ENCODE results near the gene TMEM198. TPM values are rescaled to one million over a fixed set of nuclear protein-coding genes. Genes with fewer than 3 reads are reported as not detected.

TMEM198 gene
- polyA plus RNA-seq, 1 donor (not counting 4 experiments of a cell fraction or from before 2014, with no cell fraction given), result 0.81 TPM

GRCh38 chr2:219530048-219530963 is 13.5 kb upstream of the TMEM198 start:
- Histone ChIP-seq H3K36me3 (ENCODE audit: control insufficient read depth in 2 of 2, extremely low read depth in 1 of 2, insufficient read depth in 2 of 2, low read length in 2 of 2) (no peaks in the 10 kb centered on the region), H3K79me2 (ENCODE audit: control insufficient read depth, insufficient read depth, low read length) (no peaks in the 10 kb centered on the region), H3K27me3 (ENCODE audit: control insufficient read depth, extremely low read depth, insufficient read depth, low read length) (peaks cover 50% of the 10 kb centered on the region), H3K4me2 (ENCODE audit: control insufficient read depth, extremely low read depth, insufficient read depth, low read depth, low read length) (peak overlapping the region; percentile 28), H3K4me1 (ENCODE audit: control insufficient read depth, extremely low read depth, insufficient read depth, low read length) (no peaks in the 10 kb centered on the region), H2AFZ (ENCODE audit: control insufficient read depth, low read length) (no peak overlapping the region), H3K27ac (ENCODE audit: control insufficient read depth, insufficient read depth, low read length) (no peak overlapping the region), H4K20me1 (ENCODE audit: control insufficient read depth, extremely low read depth, insufficient read depth, low read length) (peaks cover 3% of the 10 kb centered on the region), H3K9me1 (ENCODE audit: control insufficient read depth, extremely low read depth, insufficient read depth, low read length) (no peaks in the 10 kb centered on the region), H3K9ac (ENCODE audit: control insufficient read depth, extremely low read depth, insufficient read depth, low read length) (no peak overlapping the region), H3K9me3 (ENCODE audit: control insufficient read depth, low read depth, low read length) (no peaks in the 10 kb centered on the region), H3K4me3 (ENCODE audit: control insufficient read depth in 2 of 3, extremely low read depth in 1 of 3, insufficient read depth in 2 of 3, low read depth in 1 of 3, low read length in 3 of 3) (no peak overlapping the region)
- FAIRE-seq (peak; percentile 56), DNase-seq (ENCODE audit: low read depth, low spot score) (no peak)
- dilution Hi-C loops (cut with MboI; ENCODE audit: extremely low pct_ligation_motif_present, low sequenced_read_pairs), result no loop called here
- TF ChIP-seq, protein P1, sequence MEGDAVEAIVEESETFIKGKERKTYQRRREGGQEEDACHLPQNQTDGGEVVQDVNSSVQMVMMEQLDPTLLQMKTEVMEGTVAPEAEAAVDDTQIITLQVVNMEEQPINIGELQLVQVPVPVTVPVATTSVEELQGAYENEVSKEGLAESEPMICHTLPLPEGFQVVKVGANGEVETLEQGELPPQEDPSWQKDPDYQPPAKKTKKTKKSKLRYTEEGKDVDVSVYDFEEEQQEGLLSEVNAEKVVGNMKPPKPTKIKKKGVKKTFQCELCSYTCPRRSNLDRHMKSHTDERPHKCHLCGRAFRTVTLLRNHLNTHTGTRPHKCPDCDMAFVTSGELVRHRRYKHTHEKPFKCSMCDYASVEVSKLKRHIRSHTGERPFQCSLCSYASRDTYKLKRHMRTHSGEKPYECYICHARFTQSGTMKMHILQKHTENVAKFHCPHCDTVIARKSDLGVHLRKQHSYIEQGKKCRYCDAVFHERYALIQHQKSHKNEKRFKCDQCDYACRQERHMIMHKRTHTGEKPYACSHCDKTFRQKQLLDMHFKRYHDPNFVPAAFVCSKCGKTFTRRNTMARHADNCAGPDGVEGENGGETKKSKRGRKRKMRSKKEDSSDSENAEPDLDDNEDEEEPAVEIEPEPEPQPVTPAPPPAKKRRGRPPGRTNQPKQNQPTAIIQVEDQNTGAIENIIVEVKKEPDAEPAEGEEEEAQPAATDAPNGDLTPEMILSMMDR (optimal IDR thresholded peaks at IDR 0.05 in 1 of 3, IDR thresholded peaks at IDR 0.05 in 1 of 3, conservative IDR thresholded peaks at IDR 0.05 in 1 of 3; ENCODE audit: extremely low read depth in 1 of 3, insufficient read depth in 2 of 3, low read length in 3 of 3), result peak; percentile 91 to 97 (median 93)
- TF ChIP-seq EZH2 (IDR thresholded peaks at IDR 0.05; ENCODE audit: low read length), result peak; percentile 18

DNA sequence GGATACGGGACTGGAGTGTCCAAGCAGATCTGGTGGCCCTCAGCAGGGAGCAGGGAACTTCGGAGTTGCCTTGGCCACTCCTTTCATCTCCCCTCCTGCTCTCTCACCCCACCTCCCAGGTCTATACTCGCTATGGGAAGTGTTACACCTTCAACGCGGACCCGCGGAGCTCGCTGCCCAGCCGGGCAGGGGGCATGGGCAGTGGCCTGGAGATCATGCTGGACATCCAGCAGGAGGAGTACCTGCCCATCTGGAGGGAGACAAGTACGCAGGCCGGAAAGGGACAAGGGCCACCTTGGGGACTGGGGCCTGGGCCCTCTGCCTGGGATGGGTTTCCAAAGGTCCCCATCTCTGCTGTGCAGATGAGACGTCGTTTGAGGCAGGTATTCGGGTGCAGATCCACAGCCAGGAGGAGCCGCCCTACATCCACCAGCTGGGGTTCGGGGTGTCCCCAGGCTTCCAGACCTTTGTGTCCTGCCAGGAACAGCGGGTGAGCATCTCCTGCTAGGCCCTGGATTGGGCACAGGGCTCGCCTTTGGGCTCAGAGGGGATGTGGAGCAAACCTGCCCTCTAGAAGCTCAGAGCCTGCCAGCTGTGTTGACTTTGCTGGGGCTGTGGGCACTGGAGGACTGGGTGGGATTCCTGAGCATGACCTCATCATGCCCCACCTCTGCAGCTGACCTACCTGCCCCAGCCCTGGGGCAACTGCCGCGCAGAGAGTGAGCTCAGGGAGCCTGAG is 12.0 kb upstream of the TMEM198 start:
- no peak overlapping the region for H3K27ac ChIP-seq (ENCODE audit: control insufficient read depth, insufficient read depth, low read length)
- no peak overlapping the region for H3K9ac ChIP-seq (ENCODE audit: control insufficient read depth, extremely low read depth, insufficient read depth, low read length)
- H3K36me3 ChIP-seq (ENCODE audit: control insufficient read depth in 2 of 2, extremely low read depth in 1 of 2, insufficient read depth in 2 of 2, low read length in 2 of 2), result no peaks in the 10 kb centered on the region
- no peak overlapping the region for H3K4me3 ChIP-seq (ENCODE audit: control insufficient read depth in 2 of 3, extremely low read depth in 1 of 3, insufficient read depth in 2 of 3, low read depth in 1 of 3, low read length in 3 of 3)
- H3K9me1 ChIP-seq (ENCODE audit: control insufficient read depth, extremely low read depth, insufficient read depth, low read length), result no peaks in the 10 kb centered on the region
- H3K27me3 ChIP-seq (ENCODE audit: control insufficient read depth, extremely low read depth, insufficient read depth, low read length), result peaks cover 35% of the 10 kb centered on the region
- H3K9me3 ChIP-seq (ENCODE audit: control insufficient read depth, low read depth, low read length), result no peaks in the 10 kb centered on the region
- no peak overlapping the region for H2AFZ ChIP-seq (ENCODE audit: control insufficient read depth, low read length)
- no peaks in the 10 kb centered on the region for H3K79me2 ChIP-seq (ENCODE audit: control insufficient read depth, insufficient read depth, low read length)
- dilution Hi-C loops (cut with MboI; ENCODE audit: extremely low pct_ligation_motif_present, low sequenced_read_pairs), result no loop called here
- TF ChIP-seq, protein P1 (optimal IDR thresholded peaks at IDR 0.05 in 1 of 3, IDR thresholded peaks at IDR 0.05 in 1 of 3, conservative IDR thresholded peaks at IDR 0.05 in 1 of 3; ENCODE audit: extremely low read depth in 1 of 3, insufficient read depth in 2 of 3, low read length in 3 of 3), result no peak
- no peak for TF ChIP-seq EZH2 (IDR thresholded peaks at IDR 0.05; ENCODE audit: low read length)
- H3K4me2 ChIP-seq (ENCODE audit: control insufficient read depth, extremely low read depth, insufficient read depth, low read depth, low read length), result no peak overlapping the region
- no peaks in the 10 kb centered on the region for H3K4me1 ChIP-seq (ENCODE audit: control insufficient read depth, extremely low read depth, insufficient read depth, low read length)
- FAIRE-seq, result no peak
- H4K20me1 ChIP-seq (ENCODE audit: control insufficient read depth, extremely low read depth, insufficient read depth, low read length), result no peaks in the 10 kb centered on the region
- no peak for DNase-seq (ENCODE audit: low read depth, low spot score)

Measured in keratinocyte (primary cell).